T-helper 1 cell treated with Interleukin-12 subunit alpha and Interleukin-12 subunit beta and Interleukin-4 antibody, amounts not matched to agents 30 μg/mL and 1 μg/mL, for 36 hours (primary cell): ENCODE data around the gene RPS4Y1.
A peak's percentile ranks its signal among the peaks of the same experiment; 100 is the strongest.
"Not testable (repeated sequence)": the region's sequence is repeated elsewhere in the genome, so short reads cannot be mapped to it uniquely, and the experiment has no call there.

Source experiments
- H3K27ac Mint-ChIP-seq: one replicate; pipeline ENCODE4 v1.8.0; 2021; ENCODE audit warnings: mild to moderate bottlenecking, mixed read lengths
- H3K27me3 Mint-ChIP-seq: one replicate; pipeline ENCODE4 v1.8.0; 2021; ENCODE audit warnings: low read depth, mixed read lengths
- H3K36me3 Mint-ChIP-seq: one replicate; pipeline ENCODE4 v1.8.0; 2021; ENCODE audit warnings: low read depth, mixed read lengths
- H3K4me1 Mint-ChIP-seq: one replicate; pipeline ENCODE4 v1.8.0; 2021; ENCODE audit warnings: low read depth, mixed read lengths
- H3K4me3 Mint-ChIP-seq: one replicate; pipeline ENCODE4 v1.8.0; 2021; ENCODE audit warnings: mild to moderate bottlenecking, moderate library complexity, mixed read lengths
- H3K9me3 Mint-ChIP-seq: one replicate; pipeline ENCODE4 v1.8.0; 2021; ENCODE audit warnings: mixed read lengths

RPS4Y1 gene

DNA sequence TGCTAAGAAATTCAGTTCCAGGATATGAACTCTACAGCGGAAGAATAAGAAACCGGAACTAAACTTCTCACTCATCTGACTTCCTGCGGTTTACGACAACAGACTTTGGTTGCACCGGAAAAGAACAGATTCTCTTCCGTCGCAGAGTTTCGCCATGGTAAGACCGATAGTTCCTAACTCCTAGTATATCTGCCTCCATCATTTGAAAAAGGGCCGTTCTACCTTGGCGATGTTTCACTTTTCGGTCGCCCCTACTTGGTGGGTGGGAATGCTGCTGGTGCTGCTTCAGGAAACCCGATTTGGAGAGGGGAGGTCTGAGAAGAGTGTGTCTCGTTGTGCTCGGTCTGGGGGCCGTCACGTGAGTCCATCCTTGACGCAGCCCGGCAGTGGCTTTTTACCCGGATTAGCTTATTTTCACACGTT is at the start of gene RPS4Y1:
Gene RPS4Y1 (plus strand): TSS at position 132 of the 423 bp plus-strand sequence. CDS start 23 bp downstream, at position 155.
- Mint-ChIP-seq H3K9me3 (no peaks in the 10 kb centered on the region), H3K27ac (peak within 1 kb of the TSS; percentile 97), H3K36me3 (peaks cover 40% of the 10 kb centered on the region), H3K4me1 (peaks cover 30% of the 10 kb centered on the region), H3K4me3 (peak within 1 kb of the TSS; percentile 97), H3K27me3 (no peaks in the 10 kb centered on the region)

DNA sequence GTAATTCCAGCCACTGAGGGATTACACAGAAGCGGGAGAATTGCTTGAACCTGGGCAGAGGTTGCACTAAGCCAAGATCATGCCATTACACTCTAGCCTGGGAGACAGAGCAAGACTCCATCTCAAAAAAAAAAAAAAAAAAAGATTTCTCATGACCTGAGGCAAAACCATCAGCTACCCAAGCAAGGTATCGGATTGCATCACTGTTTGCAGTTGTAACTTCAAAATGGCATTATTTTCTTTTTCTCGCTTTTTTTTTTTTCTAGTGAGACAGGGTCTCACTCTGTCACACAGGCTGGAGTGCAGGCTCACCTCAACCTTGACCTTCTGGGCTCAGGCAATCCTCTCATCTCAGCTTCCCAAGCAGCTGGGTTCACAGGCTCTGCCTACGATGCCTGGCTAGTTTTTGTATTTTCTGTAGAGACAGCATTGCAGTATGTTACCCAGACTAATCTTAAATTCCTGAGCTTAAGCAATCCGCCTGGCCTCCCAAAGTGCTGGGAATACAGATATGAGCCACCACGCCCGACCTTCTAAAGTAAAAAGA is 44.4 kb upstream of the RPS4Y1 start:
- no peaks in the 10 kb centered on the region for H3K36me3 Mint-ChIP-seq
- H3K9me3 Mint-ChIP-seq, result no peaks in the 10 kb centered on the region
- peaks cover 6% of the 10 kb centered on the region for H3K27me3 Mint-ChIP-seq
- H3K4me3 Mint-ChIP-seq, result no peak overlapping the region
- H3K27ac Mint-ChIP-seq, result no peak overlapping the region
- H3K4me1 Mint-ChIP-seq, result no peaks in the 10 kb centered on the region

DNA sequence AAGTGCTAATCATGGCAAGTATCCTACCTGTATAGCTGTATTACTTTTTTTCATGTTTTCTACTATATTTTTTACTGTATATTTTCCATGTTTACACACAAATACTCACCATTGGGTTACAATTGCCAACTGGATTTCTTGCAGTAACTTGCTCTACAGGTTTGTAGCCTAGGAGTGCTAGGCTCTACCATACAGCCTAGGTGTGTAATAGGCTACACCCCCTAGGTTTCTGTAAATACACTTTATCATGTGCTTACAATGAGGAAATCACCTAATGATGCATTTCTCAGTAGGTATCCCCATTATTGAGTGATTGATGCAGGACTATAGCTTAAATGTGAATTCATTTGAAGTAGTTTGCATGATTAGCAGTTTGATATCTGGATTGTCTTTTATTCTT is 43.4 kb upstream of the RPS4Y1 start:
- H3K9me3 Mint-ChIP-seq, result no peaks in the 10 kb centered on the region
- peaks cover 4% of the 10 kb centered on the region for H3K4me1 Mint-ChIP-seq
- H3K4me3 Mint-ChIP-seq, result no peak overlapping the region
- no peak overlapping the region for H3K27ac Mint-ChIP-seq
- H3K27me3 Mint-ChIP-seq, result peaks cover 9% of the 10 kb centered on the region
- H3K36me3 Mint-ChIP-seq, result no peaks in the 10 kb centered on the region

DNA sequence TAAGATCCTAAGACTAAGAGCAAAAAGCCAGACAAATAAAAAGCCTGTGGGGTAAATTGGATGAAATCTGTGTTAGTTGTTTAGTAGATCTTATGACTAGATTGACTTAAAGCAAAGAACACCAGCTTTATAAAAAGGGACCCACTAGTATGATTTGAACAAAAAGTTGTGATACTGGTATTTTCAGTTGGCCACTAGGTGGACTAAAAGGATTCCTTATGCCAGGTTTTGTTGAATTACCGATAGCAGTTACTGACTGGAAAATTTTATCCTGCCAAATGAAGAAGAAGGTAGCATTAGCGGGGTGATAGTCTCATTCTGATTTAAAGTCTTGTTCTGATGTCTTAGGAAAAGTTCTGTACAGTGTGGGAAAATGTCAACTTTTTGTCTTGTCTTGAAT is 41.2 kb upstream of the RPS4Y1 start:
- Mint-ChIP-seq H3K4me1 (peaks cover 4% of the 10 kb centered on the region), H3K4me3 (no peak overlapping the region), H3K27ac (no peak overlapping the region), H3K27me3 (peaks cover 11% of the 10 kb centered on the region), H3K36me3 (no peaks in the 10 kb centered on the region), H3K9me3 (no peaks in the 10 kb centered on the region)

DNA sequence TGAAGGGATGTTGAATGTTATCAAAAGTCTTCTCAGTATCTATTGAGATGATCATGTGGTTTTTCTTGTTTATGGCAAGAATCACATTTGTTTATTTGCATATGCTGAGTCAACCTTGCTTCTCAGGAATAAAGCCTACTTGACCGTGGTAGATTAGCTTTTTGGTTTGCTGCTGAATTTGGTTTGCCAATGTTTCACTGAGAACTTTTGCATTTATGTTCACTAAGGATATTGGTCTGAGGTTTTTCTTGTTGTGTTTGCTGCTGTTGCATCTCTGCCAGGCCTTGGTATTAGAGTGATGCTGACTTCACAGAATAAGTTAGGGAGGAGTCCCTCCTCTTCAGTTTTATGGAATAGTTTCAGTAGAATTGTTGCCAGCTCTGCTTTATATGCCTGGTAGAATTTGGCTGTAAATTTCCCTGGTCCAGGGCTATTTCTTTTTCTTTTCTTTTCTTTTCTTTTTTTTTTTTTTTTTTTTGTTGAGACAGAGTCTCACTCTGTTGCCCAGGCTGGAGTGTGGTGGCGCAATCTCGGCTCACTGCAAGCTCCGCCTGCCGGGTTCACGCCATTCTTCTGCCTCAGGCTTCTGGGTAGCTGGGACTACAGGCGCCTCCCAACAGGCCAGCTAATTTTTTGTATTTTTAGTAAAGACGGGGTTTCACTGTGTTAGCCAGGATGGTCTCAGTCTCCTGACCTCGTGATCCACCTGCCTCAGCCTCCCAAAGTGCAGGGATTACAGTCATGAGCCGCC is 24.1 kb upstream of the RPS4Y1 start:
- H3K36me3 Mint-ChIP-seq, H3K27me3 Mint-ChIP-seq, H3K27ac Mint-ChIP-seq, H3K4me3 Mint-ChIP-seq, H3K4me1 Mint-ChIP-seq, H3K9me3 Mint-ChIP-seq: not testable (repeated sequence)

DNA sequence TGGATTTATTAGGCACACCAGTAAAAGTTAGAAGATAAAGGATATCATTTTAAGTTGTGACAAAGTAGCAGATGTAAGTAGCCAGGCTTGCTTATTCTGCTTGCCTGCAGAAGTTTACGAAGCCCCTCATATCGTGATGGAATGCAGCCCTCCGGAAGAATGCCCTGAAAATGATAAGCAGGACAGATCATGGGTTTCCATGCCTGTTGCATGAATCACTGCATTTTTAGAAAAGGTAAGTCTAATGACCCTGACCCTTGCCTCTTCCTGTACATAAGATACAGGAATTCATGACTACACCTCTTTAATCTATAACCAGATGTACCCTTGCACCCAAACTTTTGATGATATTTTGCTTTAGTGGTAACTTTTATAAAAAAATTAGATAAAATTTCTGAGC is 16.9 kb upstream of the RPS4Y1 start:
- H3K27me3 Mint-ChIP-seq, result no peaks in the 10 kb centered on the region
- no peaks in the 10 kb centered on the region for H3K4me1 Mint-ChIP-seq
- no peaks in the 10 kb centered on the region for H3K9me3 Mint-ChIP-seq
- no peak overlapping the region for H3K27ac Mint-ChIP-seq
- no peak overlapping the region for H3K4me3 Mint-ChIP-seq
- no peaks in the 10 kb centered on the region for H3K36me3 Mint-ChIP-seq

DNA sequence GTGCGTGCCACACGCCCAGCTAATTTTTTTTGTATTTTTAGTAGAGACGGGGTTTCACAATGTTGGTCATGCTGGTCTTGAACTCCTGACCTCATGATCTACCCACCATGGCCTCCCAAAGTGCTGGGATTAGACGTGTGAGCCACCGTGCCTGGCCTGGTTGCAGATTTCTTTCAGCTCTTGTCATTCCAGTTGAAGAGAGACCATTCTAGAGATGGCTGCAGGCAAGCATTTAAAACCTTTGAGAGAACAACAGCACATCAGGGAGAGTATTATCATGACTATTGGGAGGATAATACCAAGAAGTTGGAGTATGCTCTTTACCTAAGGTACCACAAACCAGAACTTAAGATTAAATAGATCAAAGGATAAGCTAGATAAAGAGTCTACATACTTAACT is 12.9 kb upstream of the RPS4Y1 start:
- Mint-ChIP-seq H3K4me1 (no peaks in the 10 kb centered on the region), H3K27ac (no peak overlapping the region), H3K9me3 (no peaks in the 10 kb centered on the region), H3K4me3 (no peak overlapping the region), H3K36me3 (peaks cover 2% of the 10 kb centered on the region), H3K27me3 (peaks cover 15% of the 10 kb centered on the region)

DNA sequence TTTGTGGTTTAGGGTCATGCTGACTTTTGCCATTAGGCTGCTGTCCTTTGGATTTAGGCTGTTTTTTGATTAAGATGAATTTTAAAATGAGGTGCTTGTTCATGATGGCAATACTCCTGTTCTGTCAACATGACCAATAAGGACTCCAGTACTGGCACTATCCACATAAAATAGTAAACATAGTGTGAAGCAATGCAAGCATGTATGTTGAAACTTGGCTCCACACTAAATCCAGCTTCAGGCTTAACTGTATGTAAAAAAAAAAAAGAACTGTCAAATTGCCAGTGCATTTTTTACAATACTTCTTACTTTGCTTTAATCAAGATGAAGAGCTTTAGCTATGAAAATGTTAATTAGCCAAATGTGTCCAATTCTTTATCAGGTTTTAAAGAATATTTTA is 6.2 kb upstream of the RPS4Y1 start:
- H3K4me1 Mint-ChIP-seq, result peaks cover 2% of the 10 kb centered on the region
- H3K36me3 Mint-ChIP-seq, result peaks cover 4% of the 10 kb centered on the region
- H3K27ac Mint-ChIP-seq, result no peak overlapping the region
- peaks cover 20% of the 10 kb centered on the region for H3K27me3 Mint-ChIP-seq
- H3K9me3 Mint-ChIP-seq, result no peaks in the 10 kb centered on the region
- H3K4me3 Mint-ChIP-seq, result no peak overlapping the region

DNA sequence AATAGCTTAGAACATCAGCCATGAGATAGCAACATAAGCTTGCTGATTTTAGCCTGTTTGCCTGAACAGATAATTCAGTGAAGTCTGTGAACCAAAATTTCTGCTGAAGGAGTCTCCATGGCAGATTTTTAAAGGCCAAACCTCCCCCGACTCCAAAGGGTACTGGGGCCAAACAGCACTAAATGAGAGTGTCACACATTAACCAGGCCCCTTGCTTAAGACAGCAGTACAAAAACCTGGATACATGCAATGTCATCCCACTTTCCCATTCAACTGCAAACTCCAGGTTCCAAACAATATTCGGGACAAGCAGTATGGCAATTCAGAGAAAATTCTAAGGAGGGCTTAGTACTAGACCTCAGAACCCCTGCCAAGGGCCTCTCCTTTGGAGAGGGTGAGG is 4.3 kb upstream of the RPS4Y1 start:
- no peak overlapping the region for H3K27ac Mint-ChIP-seq
- H3K36me3 Mint-ChIP-seq, result peaks cover 7% of the 10 kb centered on the region
- peaks cover 6% of the 10 kb centered on the region for H3K27me3 Mint-ChIP-seq
- H3K9me3 Mint-ChIP-seq, result no peaks in the 10 kb centered on the region
- H3K4me3 Mint-ChIP-seq, result no peak overlapping the region
- peaks cover 5% of the 10 kb centered on the region for H3K4me1 Mint-ChIP-seq

DNA sequence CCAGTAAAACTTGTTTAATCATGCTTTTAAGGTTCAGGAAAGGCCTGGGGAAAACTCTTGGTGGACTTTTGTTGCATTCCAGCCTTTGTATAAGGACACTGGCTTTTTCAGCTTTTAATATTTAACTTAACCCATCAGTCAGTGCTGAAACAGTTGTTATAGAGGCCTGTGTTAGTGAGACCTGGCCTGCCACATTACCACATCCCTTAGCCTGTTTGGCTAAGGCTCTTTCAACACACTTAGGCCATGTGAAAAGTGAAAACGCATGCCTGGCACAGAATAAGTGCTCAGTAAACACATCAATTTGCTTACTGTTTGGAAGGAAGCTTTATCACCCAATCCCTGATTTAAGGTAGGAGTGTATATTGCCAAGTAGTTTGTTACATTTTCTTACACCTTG is 3.5 kb upstream of the RPS4Y1 start:
- Mint-ChIP-seq H3K4me1 (peaks cover 9% of the 10 kb centered on the region), H3K9me3 (no peaks in the 10 kb centered on the region), H3K27me3 (peaks cover 6% of the 10 kb centered on the region), H3K27ac (no peak overlapping the region), H3K4me3 (no peak overlapping the region), H3K36me3 (peaks cover 12% of the 10 kb centered on the region)

DNA sequence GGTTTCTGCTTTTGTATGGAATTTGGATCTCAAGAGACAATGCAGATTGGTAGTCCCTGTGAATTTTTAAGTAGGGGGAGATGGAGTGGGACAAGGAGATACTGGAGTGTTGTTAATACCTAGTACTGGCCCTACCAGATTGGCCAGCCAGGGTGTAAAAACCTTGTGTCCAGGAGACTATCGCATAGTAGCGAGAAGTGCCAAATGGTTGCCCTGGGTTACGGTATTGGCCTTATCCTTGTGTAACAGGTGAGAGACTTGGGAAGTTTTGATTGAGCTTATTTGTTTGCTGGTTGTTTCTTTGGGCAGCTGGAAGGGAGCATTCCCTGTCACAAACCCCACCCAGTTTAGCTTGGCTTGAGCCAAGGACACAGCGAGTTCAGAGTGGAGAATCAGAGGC is 5.4 kb downstream of the RPS4Y1 start:
- Mint-ChIP-seq H3K4me1 (peaks cover 62% of the 10 kb centered on the region), H3K27me3 (no peaks in the 10 kb centered on the region), H3K36me3 (peaks cover 62% of the 10 kb centered on the region), H3K4me3 (peak overlapping the region; percentile 19), H3K27ac (no peak overlapping the region), H3K9me3 (no peaks in the 10 kb centered on the region)

DNA sequence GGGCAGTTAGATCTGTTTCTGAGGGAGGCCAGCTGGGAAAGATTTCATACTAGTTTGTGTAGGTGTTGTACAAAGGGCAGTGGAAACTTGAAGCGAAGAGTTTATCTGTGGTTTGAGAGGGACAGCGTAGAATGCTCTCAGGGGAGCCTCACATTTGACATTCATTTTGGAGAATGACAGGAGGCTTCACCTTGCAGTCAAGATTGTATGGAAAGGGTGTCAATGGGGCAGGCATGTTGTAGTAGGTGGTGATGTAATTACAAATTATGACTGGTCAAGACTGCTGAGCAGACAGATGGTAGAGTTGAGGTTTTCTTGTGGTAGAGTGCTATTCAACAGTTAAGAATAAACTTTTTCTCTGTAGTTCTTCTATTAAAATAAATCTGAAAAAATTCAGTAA is 7.0 kb downstream of the RPS4Y1 start:
- no peaks in the 10 kb centered on the region for H3K9me3 Mint-ChIP-seq
- H3K27ac Mint-ChIP-seq, result peak overlapping the region; percentile 23
- peaks cover 64% of the 10 kb centered on the region for H3K36me3 Mint-ChIP-seq
- peaks cover 60% of the 10 kb centered on the region for H3K4me1 Mint-ChIP-seq
- peak overlapping the region; percentile 3 for H3K4me3 Mint-ChIP-seq
- no peaks in the 10 kb centered on the region for H3K27me3 Mint-ChIP-seq

DNA sequence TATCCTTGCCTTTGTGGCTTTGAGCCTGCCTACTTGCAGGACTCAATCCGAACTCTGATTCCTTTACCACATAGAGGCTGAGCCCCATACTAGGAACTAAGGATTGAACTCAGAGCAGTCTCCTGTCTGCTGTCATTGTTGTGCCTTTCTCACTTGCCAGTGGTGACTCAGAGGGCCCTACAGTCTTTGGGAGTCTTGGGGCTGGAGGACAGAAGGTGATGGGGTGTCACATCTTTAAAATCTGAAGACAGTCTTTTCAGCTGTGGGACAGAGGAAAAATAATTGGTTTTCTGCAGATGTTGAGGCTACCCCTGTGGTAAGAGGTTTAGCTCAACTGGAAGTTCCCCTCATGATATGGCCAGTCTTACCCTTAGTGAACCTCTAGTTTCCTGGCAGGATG is 8.0 kb downstream of the RPS4Y1 start:
- H3K36me3 Mint-ChIP-seq, result peaks cover 60% of the 10 kb centered on the region

DNA sequence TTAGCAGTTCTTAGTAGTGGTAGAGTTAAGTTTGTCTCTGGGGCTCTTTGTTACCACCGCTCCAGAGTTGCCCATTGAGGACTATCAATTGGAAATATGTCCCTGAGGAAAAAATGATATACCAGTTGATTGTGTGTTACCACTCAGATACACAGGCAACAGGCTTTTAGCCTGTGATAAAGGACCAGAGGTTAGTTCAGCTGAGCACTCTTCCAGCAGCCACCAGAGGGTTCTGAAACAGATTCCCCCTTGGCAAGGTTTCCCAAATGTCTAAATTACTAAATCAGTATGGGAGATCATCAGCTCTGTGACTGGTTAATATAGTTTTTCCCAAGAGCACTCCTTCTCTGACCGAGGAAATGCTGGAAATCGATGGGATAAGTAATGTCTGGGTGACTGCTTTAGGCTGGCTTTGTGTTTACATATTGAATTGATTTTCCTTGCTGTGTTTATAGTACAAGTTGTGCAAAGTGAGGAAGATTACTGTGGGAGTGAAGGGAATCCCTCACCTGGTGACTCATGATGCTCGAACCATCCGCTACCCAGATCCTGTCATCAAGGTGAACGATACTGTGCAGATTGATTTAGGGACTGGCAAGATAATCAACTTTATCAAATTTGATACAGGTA is 12.9 kb downstream of the RPS4Y1 start:
- Mint-ChIP-seq H3K4me1 (peaks cover 61% of the 10 kb centered on the region), H3K36me3 (peaks cover 64% of the 10 kb centered on the region), H3K4me3 (no peak overlapping the region), H3K9me3 (no peaks in the 10 kb centered on the region), H3K27me3 (no peaks in the 10 kb centered on the region), H3K27ac (peak overlapping the region; percentile 49)

More for the DNA sequence above, 8.0 kb downstream of the RPS4Y1 start:
- Mint-ChIP-seq H3K9me3 (no peaks in the 10 kb centered on the region), H3K4me1 (peaks cover 53% of the 10 kb centered on the region), H3K4me3 (no peak overlapping the region), H3K27ac (peak overlapping the region; percentile 49), H3K27me3 (no peaks in the 10 kb centered on the region)

DNA sequence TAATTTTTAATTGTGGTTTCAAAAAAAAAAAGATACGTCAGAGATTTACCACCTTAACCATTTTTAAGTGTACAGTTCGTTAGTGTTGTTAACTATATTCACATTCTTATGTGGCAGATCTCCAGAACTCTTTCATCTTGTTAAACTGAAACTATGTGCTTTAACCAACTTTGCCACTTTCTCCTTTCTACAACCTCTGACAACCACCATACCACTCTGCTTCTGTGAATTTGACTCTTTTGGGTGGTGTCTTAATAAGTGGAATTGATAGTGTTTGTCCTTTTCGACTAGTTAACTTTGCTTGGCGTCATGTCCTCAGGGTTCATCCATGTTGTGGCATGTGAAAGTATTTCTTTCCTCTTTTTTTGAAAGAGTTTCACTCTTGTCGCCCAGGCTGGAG is 15.7 kb downstream of the RPS4Y1 start:
- Mint-ChIP-seq H3K4me3 (peak overlapping the region; percentile 40), H3K27ac (peak overlapping the region; percentile 76), H3K27me3 (no peaks in the 10 kb centered on the region), H3K4me1 (peaks cover 62% of the 10 kb centered on the region), H3K36me3 (peaks cover 74% of the 10 kb centered on the region), H3K9me3 (no peaks in the 10 kb centered on the region)
